ENCODE results near the gene C20orf144. TPM values are rescaled to one million over a fixed set of nuclear protein-coding genes. Genes with fewer than 3 reads are reported as not detected.

Gene C20orf144
- total and polyA plus RNA-seq, 2 experiments from 2014 or later: 0.26 to 0.66 TPM

DNA sequence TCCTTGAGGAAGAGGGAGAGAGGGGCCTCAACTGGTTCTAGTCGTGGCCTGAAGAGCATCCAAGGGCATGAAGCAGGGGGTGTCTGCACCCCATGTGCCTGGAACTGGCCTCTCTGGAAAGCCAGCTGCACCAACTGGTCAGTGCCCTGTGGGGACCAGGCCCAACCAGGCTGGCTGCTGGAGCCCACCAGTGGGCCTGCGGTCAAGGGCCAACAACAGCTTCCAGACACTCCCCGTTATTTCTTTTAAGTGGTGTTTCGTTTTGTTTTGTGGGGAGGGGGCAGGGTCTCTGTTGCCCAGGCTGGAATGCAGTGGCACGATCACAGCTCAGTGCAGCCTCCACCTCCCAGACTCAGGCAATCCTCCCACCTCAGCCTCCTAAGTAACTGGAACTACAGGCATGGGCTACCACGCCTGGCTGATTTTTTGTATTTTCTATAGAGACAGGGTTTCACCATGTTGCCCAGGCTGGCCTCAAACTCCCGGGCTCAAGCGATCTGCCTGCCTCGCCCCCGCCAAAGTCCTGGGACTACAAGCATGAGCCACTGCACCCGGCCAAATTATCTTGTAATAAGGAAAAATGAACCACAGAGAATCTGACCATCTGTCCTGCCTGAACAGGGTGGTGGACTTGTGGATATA, 11.9 kb upstream of the C20orf144 start:
- H3K27ac ChIP-seq (ENCODE audit: low read depth): no peak overlapping the region
- Mint-ChIP-seq H3K4me1 (peaks cover 21% of the 10 kb centered on the region; the same call in 2 of the 3 replicates), H3K4me3 (no peak overlapping the region)

More for the DNA sequence above, 11.9 kb upstream of the C20orf144 start:
- Histone ChIP-seq H3K4me3 (no peak overlapping the region), H4K20me1 (replicated peaks; ENCODE audit: insufficient read depth) (no peaks in the 10 kb centered on the region), H3K4me2 (no peak overlapping the region), H3K36me3 (ENCODE audit: insufficient read depth) (no peaks in the 10 kb centered on the region), H2AFZ (no peak overlapping the region), H3K27me3 (ENCODE audit: insufficient read depth) (no peaks in the 10 kb centered on the region), H3F3A (replicated peaks; ENCODE audit: low read depth) (no peaks in the 10 kb centered on the region), H3K9me2 (ENCODE audit: insufficient read depth) (no peaks in the 10 kb centered on the region), H3K79me2 (replicated peaks; ENCODE audit: insufficient read depth) (no peaks in the 10 kb centered on the region), H3K4me1 (ENCODE audit: insufficient read depth) (no peaks in the 10 kb centered on the region; the same call in 1 of the 2 replicates)
- no peaks in the 10 kb centered on the region; the same call in 2 of the 3 replicates for H3K9me3 Mint-ChIP-seq
- H3K27ac Mint-ChIP-seq: no peak overlapping the region
- ATAC-seq (no peak), DNase-seq (ENCODE audit: low spot score) (no peak)
- H3K36me3 Mint-ChIP-seq (ENCODE audit: low read depth): peaks cover 8% of the 10 kb centered on the region; the same call in 2 of the 3 replicates
- peaks cover 4% of the 10 kb centered on the region for H3K27me3 Mint-ChIP-seq (ENCODE audit: insufficient read depth, low read depth, poor library complexity)
- TF ChIP-seq ZNF331 (CRISPR knock-in tag; IDR thresholded peaks at IDR 0.05; ENCODE audit: low read depth) (no peak), NANOG (IDR thresholded peaks at IDR 0.05; ENCODE audit: borderline replicate concordance) (no peak), STAT1 (IDR thresholded peaks at IDR 0.05; ENCODE audit: unreplicated experiment) (no peak), CREB1 (CRISPR knock-in tag; IDR thresholded peaks at IDR 0.05; ENCODE audit: low read depth) (no peak), ZNF114 (CRISPR knock-in tag; IDR thresholded peaks at IDR 0.05) (no peak), EZH2phosphoT487 (IDR thresholded peaks at IDR 0.05; ENCODE audit: unreplicated experiment) (no peak), EZH2 (IDR thresholded peaks at IDR 0.05; ENCODE audit: low read depth, unreplicated experiment) (no peak), JUNB (IDR thresholded peaks at IDR 0.05; ENCODE audit: unreplicated experiment) (no peak), POLR2AphosphoS5 (IDR thresholded peaks at IDR 0.05; ENCODE audit: low read depth) (no peak)
- TF ChIP-seq, protein P1, sequence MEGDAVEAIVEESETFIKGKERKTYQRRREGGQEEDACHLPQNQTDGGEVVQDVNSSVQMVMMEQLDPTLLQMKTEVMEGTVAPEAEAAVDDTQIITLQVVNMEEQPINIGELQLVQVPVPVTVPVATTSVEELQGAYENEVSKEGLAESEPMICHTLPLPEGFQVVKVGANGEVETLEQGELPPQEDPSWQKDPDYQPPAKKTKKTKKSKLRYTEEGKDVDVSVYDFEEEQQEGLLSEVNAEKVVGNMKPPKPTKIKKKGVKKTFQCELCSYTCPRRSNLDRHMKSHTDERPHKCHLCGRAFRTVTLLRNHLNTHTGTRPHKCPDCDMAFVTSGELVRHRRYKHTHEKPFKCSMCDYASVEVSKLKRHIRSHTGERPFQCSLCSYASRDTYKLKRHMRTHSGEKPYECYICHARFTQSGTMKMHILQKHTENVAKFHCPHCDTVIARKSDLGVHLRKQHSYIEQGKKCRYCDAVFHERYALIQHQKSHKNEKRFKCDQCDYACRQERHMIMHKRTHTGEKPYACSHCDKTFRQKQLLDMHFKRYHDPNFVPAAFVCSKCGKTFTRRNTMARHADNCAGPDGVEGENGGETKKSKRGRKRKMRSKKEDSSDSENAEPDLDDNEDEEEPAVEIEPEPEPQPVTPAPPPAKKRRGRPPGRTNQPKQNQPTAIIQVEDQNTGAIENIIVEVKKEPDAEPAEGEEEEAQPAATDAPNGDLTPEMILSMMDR (conservative IDR thresholded peaks at IDR 0.05; ENCODE audit: low read depth in 2 of 2): no peak
- TF ChIP-seq, protein P2, sequence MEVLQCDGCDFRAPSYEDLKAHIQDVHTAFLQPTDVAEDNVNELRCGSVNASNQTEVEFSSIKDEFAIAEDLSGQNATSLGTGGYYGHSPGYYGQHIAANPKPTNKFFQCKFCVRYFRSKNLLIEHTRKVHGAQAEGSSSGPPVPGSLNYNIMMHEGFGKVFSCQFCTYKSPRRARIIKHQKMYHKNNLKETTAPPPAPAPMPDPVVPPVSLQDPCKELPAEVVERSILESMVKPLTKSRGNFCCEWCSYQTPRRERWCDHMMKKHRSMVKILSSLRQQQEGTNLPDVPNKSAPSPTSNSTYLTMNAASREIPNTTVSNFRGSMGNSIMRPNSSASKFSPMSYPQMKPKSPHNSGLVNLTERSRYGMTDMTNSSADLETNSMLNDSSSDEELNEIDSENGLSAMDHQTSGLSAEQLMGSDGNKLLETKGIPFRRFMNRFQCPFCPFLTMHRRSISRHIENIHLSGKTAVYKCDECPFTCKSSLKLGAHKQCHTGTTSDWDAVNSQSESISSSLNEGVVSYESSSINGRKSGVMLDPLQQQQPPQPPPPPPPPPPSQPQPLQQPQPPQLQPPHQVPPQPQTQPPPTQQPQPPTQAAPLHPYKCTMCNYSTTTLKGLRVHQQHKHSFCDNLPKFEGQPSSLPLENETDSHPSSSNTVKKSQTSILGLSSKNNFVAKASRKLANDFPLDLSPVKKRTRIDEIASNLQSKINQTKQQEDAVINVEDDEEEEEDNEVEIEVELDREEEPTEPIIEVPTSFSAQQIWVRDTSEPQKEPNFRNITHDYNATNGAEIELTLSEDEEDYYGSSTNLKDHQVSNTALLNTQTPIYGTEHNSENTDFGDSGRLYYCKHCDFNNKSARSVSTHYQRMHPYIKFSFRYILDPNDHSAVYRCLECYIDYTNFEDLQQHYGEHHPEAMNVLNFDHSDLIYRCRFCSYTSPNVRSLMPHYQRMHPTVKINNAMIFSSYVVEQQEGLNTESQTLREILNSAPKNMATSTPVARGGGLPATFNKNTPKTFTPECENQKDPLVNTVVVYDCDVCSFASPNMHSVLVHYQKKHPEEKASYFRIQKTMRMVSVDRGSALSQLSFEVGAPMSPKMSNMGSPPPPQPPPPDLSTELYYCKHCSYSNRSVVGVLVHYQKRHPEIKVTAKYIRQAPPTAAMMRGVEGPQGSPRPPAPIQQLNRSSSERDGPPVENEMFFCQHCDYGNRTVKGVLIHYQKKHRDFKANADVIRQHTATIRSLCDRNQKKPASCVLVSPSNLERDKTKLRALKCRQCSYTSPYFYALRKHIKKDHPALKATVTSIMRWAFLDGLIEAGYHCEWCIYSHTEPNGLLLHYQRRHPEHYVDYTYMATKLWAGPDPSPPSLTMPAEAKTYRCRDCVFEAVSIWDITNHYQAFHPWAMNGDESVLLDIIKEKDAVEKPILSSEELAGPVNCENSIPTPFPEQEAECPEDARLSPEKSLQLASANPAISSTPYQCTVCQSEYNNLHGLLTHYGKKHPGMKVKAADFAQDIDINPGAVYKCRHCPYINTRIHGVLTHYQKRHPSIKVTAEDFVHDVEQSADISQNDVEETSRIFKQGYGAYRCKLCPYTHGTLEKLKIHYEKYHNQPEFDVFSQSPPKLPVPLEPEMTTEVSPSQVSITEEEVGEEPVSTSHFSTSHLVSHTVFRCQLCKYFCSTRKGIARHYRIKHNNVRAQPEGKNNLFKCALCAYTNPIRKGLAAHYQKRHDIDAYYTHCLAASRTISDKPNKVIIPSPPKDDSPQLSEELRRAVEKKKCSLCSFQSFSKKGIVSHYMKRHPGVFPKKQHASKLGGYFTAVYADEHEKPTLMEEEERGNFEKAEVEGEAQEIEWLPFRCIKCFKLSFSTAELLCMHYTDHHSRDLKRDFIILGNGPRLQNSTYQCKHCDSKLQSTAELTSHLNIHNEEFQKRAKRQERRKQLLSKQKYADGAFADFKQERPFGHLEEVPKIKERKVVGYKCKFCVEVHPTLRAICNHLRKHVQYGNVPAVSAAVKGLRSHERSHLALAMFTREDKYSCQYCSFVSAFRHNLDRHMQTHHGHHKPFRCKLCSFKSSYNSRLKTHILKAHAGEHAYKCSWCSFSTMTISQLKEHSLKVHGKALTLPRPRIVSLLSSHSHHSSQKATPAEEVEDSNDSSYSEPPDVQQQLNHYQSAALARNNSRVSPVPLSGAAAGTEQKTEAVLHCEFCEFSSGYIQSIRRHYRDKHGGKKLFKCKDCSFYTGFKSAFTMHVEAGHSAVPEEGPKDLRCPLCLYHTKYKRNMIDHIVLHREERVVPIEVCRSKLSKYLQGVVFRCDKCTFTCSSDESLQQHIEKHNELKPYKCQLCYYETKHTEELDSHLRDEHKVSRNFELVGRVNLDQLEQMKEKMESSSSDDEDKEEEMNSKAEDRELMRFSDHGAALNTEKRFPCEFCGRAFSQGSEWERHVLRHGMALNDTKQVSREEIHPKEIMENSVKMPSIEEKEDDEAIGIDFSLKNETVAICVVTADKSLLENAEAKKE (CRISPR knock-in tag; IDR thresholded peaks at IDR 0.05): no peak
- TF ChIP-seq, protein P3, sequence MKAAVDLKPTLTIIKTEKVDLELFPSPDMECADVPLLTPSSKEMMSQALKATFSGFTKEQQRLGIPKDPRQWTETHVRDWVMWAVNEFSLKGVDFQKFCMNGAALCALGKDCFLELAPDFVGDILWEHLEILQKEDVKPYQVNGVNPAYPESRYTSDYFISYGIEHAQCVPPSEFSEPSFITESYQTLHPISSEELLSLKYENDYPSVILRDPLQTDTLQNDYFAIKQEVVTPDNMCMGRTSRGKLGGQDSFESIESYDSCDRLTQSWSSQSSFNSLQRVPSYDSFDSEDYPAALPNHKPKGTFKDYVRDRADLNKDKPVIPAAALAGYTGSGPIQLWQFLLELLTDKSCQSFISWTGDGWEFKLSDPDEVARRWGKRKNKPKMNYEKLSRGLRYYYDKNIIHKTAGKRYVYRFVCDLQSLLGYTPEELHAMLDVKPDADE (IDR thresholded peaks at IDR 0.05): no peak
- TF ChIP-seq, protein P4, sequence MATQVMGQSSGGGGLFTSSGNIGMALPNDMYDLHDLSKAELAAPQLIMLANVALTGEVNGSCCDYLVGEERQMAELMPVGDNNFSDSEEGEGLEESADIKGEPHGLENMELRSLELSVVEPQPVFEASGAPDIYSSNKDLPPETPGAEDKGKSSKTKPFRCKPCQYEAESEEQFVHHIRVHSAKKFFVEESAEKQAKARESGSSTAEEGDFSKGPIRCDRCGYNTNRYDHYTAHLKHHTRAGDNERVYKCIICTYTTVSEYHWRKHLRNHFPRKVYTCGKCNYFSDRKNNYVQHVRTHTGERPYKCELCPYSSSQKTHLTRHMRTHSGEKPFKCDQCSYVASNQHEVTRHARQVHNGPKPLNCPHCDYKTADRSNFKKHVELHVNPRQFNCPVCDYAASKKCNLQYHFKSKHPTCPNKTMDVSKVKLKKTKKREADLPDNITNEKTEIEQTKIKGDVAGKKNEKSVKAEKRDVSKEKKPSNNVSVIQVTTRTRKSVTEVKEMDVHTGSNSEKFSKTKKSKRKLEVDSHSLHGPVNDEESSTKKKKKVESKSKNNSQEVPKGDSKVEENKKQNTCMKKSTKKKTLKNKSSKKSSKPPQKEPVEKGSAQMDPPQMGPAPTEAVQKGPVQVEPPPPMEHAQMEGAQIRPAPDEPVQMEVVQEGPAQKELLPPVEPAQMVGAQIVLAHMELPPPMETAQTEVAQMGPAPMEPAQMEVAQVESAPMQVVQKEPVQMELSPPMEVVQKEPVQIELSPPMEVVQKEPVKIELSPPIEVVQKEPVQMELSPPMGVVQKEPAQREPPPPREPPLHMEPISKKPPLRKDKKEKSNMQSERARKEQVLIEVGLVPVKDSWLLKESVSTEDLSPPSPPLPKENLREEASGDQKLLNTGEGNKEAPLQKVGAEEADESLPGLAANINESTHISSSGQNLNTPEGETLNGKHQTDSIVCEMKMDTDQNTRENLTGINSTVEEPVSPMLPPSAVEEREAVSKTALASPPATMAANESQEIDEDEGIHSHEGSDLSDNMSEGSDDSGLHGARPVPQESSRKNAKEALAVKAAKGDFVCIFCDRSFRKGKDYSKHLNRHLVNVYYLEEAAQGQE (IDR thresholded peaks at IDR 0.05; ENCODE audit: unreplicated experiment): no peak
